ENCODE data around the gene ZNF76. TPM values are rescaled to one million over a fixed set of nuclear protein-coding genes. Genes with fewer than 3 reads are reported as not detected.

Gene ZNF76
- total and polyA plus RNA-seq, 9 of the 15 experiments (the other 6 are each of a cell fraction or from before 2014, with no cell fraction given): 1.2 to 17.8 (median 10.7) TPM

GRCh38 chr6:35297601-35298481, 38.3 kb downstream of the ZNF76 start, which contains the start of gene DEF6 (continued):
- no peak for TF ChIP-seq RBM15 (IDR thresholded peaks at IDR 0.05; ENCODE audit: insufficient read depth, low read length)
- TF ChIP-seq HBP1 (CRISPR knock-in tag; IDR thresholded peaks at IDR 0.05): no peak
- no peak for TF ChIP-seq AFF1 (IDR thresholded peaks at IDR 0.05; ENCODE audit: low read depth in 1 of 2, partially characterized antibody in 2 of 2)
- TF ChIP-seq POLR3A (IDR thresholded peaks at IDR 0.05; ENCODE audit: borderline replicate concordance, extremely low read depth, insufficient read depth, insufficient read length): no peak
- TF ChIP-seq LARP7 (IDR thresholded peaks at IDR 0.05): no peak
- TF ChIP-seq FOXO4 (CRISPR knock-in tag; IDR thresholded peaks at IDR 0.05): no peak
- TF ChIP-seq CHD4 (IDR thresholded peaks at IDR 0.05; ENCODE audit: insufficient read depth, insufficient replicate concordance, low read depth, low read length, poor library complexity, severe bottlenecking): no peak
- TF ChIP-seq SP1 (CRISPR knock-in tag; IDR thresholded peaks at IDR 0.05): peak; percentile 92
- TF ChIP-seq MEF2A (IDR thresholded peaks at IDR 0.05; ENCODE audit: control insufficient read depth, low read depth, low read length): no peak
- no peak for TF ChIP-seq ZNF408 (CRISPR knock-in tag; IDR thresholded peaks at IDR 0.05; ENCODE audit: low read depth)
- peak in 2 of 3 experiments; percentile 83 to 91 for TF ChIP-seq YY1 (IDR thresholded peaks at IDR 0.05; ENCODE audit: borderline replicate concordance in 1 of 3, control insufficient read depth in 1 of 3, extremely low read depth in 1 of 3, insufficient read depth in 3 of 3, insufficient read length in 1 of 3, insufficient replicate concordance in 2 of 3, low read depth in 1 of 3, low read length in 2 of 3)

All from K562 (cell line).